Mucosa of stomach (tissue), 1 donor: Measurements from ENCODE around the gene C3orf22.
"Not testable (repeated sequence)": the region's sequence is repeated elsewhere in the genome, so short reads cannot be mapped to it uniquely, and the experiment has no call there.

Source experiments
- H3K27me3 ChIP-seq: one replicate; pipeline ENCODE4 v1.7.0; 2013; ENCODE audit warnings: mild to moderate bottlenecking, low read length; ENCODE audit not compliant: control insufficient read depth, insufficient read depth
- H3K36me3 ChIP-seq: one replicate; pipeline ENCODE4 v1.7.0; 2013; ENCODE audit warnings: low read length; ENCODE audit not compliant: control insufficient read depth, insufficient read depth
- H3K4me1 ChIP-seq: one replicate; pipeline ENCODE4 v1.7.0; 2013; ENCODE audit warnings: mild to moderate bottlenecking, low read length; ENCODE audit not compliant: control insufficient read depth, insufficient read depth
- H3K4me3 ChIP-seq: one replicate; pipeline ENCODE4 v1.7.0; 2013; ENCODE audit warnings: low read length
- H3K9ac ChIP-seq: one replicate; pipeline ENCODE4 v1.7.0; 2013; ENCODE audit warnings: mild to moderate bottlenecking, low read length, moderate library complexity
- H3K9me3 ChIP-seq: one replicate; pipeline ENCODE4 v1.7.0; 2013; ENCODE audit warnings: mild to moderate bottlenecking, low read length, moderate library complexity; ENCODE audit not compliant: control insufficient read depth
- donor health status: Pancreatic carcinoma.

Gene C3orf22, protein sequence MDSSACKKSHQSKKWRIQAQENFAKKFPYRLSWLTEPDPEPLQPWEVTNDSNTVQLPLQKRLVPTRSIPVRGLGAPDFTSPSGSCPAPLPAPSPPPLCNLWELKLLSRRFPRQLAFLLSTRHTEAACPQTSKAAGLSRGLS

DNA sequence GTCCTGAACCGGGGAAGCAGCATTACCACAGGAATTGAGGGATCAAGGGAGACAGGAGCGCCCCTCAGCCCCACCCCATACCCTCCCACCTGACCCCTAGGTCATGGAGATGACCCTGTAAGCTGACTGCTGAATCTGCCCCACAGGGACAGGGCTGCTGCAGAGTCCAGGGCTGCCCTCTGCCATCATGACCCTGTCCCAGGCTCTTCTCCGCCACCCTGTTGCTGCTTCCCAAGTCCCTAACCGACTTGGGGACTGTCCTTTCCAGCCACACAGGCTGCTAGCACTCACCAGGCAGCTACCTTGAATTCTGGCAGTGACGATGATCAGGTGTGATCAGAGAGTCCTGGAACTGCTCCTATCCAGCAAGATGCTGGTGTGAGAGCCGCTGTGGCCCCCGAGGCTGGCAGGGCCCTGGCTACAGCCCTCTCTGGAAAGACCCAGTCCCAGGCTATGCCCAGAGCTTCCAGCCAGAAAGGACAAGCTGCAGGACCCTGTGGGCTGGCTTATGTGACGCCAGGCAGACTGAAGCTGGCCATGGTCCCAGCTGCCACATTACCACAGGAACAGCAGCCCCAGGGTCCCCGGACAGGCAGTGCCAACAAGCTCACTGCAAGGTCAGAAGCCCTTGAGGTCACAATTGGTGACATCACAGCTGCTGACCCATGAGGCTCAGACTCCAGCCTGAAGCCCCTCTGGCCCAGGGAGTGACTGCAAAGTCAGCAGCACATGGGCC, at the start of gene C3orf22:
C3orf22 (minus strand) TSS at position 597 of the 736 bp plus-strand sequence. CDS start 5,542 bp downstream, outside the sequence.
- no peaks in the 10 kb centered on the region for H3K9me3 ChIP-seq
- H3K36me3 ChIP-seq, result no peaks in the 10 kb centered on the region
- H3K27me3 ChIP-seq, result no peaks in the 10 kb centered on the region
- no peak within 1 kb of the TSS for H3K4me3 ChIP-seq
- H3K4me1 ChIP-seq, result no peaks in the 10 kb centered on the region
- H3K9ac ChIP-seq, result no peak within 1 kb of the TSS

DNA sequence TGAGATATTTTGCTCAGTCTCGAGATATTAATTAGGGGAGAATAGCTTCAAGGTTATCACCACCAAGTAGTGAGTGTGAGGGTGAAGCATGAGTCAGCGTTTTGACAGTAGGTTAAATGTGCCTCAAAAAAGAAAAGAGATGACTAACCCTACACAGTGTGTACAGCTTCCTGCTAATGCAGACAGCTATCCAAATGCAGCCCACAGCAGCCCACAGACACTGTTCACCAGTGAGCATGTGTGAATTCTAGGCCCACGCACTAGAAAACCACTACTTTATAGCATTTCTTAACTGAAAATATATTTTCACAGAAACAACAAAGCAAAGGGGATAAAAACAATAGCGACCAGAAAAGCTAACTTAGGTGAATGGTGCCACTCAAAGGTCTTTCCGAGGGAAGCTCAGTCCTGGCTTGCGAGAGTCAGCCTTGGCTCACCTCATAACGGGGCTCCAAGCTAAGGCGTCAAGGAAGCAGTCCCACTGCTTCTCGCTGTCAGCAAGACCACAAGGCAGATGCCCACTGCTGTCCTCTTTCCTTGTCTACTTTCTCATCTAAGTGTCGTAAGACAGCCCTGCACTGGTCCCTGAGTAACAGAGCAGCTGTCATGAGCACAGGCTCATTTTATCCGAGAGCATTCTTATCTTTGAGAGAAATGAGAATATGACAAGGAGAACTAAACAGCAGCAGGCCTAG, 48.6 kb upstream of the C3orf22 start:
- Histone ChIP-seq H3K9ac (no peak overlapping the region), H3K36me3 (no peaks in the 10 kb centered on the region)

GRCh38 chr3:126606001-126606400, 47.3 kb upstream of the C3orf22 start:
- Histone ChIP-seq H3K4me1 (no peaks in the 10 kb centered on the region), H3K27me3 (no peaks in the 10 kb centered on the region), H3K4me3 (no peak overlapping the region), H3K36me3 (no peaks in the 10 kb centered on the region), H3K9ac (no peak overlapping the region), H3K9me3 (no peaks in the 10 kb centered on the region)

More for the DNA sequence above, 48.6 kb upstream of the C3orf22 start:
- Histone ChIP-seq H3K27me3 (no peaks in the 10 kb centered on the region), H3K4me3 (no peak overlapping the region), H3K9me3 (no peaks in the 10 kb centered on the region), H3K4me1 (no peaks in the 10 kb centered on the region)

DNA sequence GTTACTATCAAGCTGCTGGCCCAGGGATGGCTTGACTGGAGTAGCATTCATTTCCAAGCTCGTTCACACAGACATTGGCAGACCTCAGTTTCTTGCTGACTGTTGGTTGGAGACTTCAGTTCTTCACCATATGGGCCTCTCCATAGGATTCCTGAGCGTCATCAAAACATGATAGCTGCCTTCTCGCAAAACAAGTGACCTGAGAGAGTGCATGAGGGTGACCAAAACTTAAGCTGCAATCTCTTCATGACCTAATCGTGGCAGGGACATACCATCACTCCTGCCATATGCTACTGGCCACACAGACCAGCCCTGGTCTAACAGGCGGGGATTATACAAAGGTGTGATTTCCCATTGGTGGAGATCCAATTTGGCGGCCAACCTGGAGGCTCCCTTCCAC, 46.0 kb upstream of the C3orf22 start:
- Histone ChIP-seq H3K27me3 (no peaks in the 10 kb centered on the region), H3K36me3 (no peaks in the 10 kb centered on the region), H3K4me3 (no peak overlapping the region), H3K4me1 (no peaks in the 10 kb centered on the region), H3K9me3 (no peaks in the 10 kb centered on the region), H3K9ac (no peak overlapping the region)

GRCh38 chr3:126599101-126599500, 40.4 kb upstream of the C3orf22 start:
- no peaks in the 10 kb centered on the region for H3K36me3 ChIP-seq
- H3K9me3 ChIP-seq, result no peaks in the 10 kb centered on the region
- no peaks in the 10 kb centered on the region for H3K4me1 ChIP-seq

GRCh38 chr3:126595479-126595878, 36.7 kb upstream of the C3orf22 start:
- not testable (repeated sequence) for H3K27me3 ChIP-seq, H3K9me3 ChIP-seq

More at GRCh38 chr3:126599101-126599500, 40.4 kb upstream of the C3orf22 start:
- Histone ChIP-seq H3K9ac (no peak overlapping the region), H3K4me3 (no peak overlapping the region), H3K27me3 (no peaks in the 10 kb centered on the region)

GRCh38 chr3:126591515-126591914, 32.8 kb upstream of the C3orf22 start:
- not testable (repeated sequence) for H3K27me3 ChIP-seq, H3K9me3 ChIP-seq, H3K9ac ChIP-seq, H3K4me1 ChIP-seq, H3K4me3 ChIP-seq, H3K36me3 ChIP-seq

More at GRCh38 chr3:126595479-126595878, 36.7 kb upstream of the C3orf22 start:
- H3K9ac ChIP-seq, H3K4me1 ChIP-seq, H3K4me3 ChIP-seq, H3K36me3 ChIP-seq: not testable (repeated sequence)

GRCh38 chr3:126582311-126582710, 23.6 kb upstream of the C3orf22 start:
- no peak overlapping the region for H3K9ac ChIP-seq
- no peaks in the 10 kb centered on the region for H3K36me3 ChIP-seq
- H3K9me3 ChIP-seq, result no peaks in the 10 kb centered on the region
- H3K4me1 ChIP-seq, result no peaks in the 10 kb centered on the region
- no peaks in the 10 kb centered on the region for H3K27me3 ChIP-seq
- no peak overlapping the region for H3K4me3 ChIP-seq

GRCh38 chr3:126581569-126581968, 22.8 kb upstream of the C3orf22 start:
- H3K27me3 ChIP-seq, result no peaks in the 10 kb centered on the region
- no peaks in the 10 kb centered on the region for H3K4me1 ChIP-seq
- H3K9me3 ChIP-seq, result no peaks in the 10 kb centered on the region
- no peaks in the 10 kb centered on the region for H3K36me3 ChIP-seq
- no peak overlapping the region for H3K9ac ChIP-seq
- H3K4me3 ChIP-seq, result no peak overlapping the region

GRCh38 chr3:126580746-126581145, 22.0 kb upstream of the C3orf22 start:
- H3K27me3 ChIP-seq, result no peaks in the 10 kb centered on the region
- no peak overlapping the region for H3K4me3 ChIP-seq
- no peak overlapping the region for H3K9ac ChIP-seq
- no peaks in the 10 kb centered on the region for H3K4me1 ChIP-seq
- H3K36me3 ChIP-seq, result no peaks in the 10 kb centered on the region
- H3K9me3 ChIP-seq, result no peaks in the 10 kb centered on the region

GRCh38 chr3:126578702-126579101, 20.0 kb upstream of the C3orf22 start:
- no peaks in the 10 kb centered on the region for H3K27me3 ChIP-seq
- H3K4me3 ChIP-seq, result no peak overlapping the region
- no peaks in the 10 kb centered on the region for H3K4me1 ChIP-seq
- H3K9me3 ChIP-seq, result no peaks in the 10 kb centered on the region
- no peak overlapping the region for H3K9ac ChIP-seq
- H3K36me3 ChIP-seq, result no peaks in the 10 kb centered on the region

GRCh38 chr3:126577261-126577660, 18.5 kb upstream of the C3orf22 start:
- Histone ChIP-seq H3K9me3 (no peaks in the 10 kb centered on the region), H3K36me3 (no peaks in the 10 kb centered on the region), H3K9ac (no peak overlapping the region), H3K4me1 (no peaks in the 10 kb centered on the region), H3K4me3 (no peak overlapping the region), H3K27me3 (no peaks in the 10 kb centered on the region)
